Endometrial microvascular endothelial cells (primary cell): ENCODE results near the gene PHEX. TPM values are rescaled to one million over a fixed set of nuclear protein-coding genes. Genes with fewer than 3 reads are reported as not detected.

Experiments
- in situ Hi-C: cut with HindIII; loops from 2 replicates; pipeline ENCODE4 v1.10.0; 2017; ENCODE audit warnings: low sequenced_read_pairs, low pct_unique_long_range_greater_than_20kb; ENCODE audit errors: inconsistent ontology term
- total RNA-seq: library from RNA; depleted of rRNA; stranded (reverse); fragments of >200 nt; gene quantifications from one replicate; pipeline ENCODE4 v1.2.3, GENCODE V29; 2015; ENCODE audit errors: inconsistent ontology term

PHEX gene
- total RNA-seq, 1 donor from 2014 or later = under 0.01 TPM

- in situ Hi-C loops = no loop called here
Observed at GRCh38 chrX:22037911-22038537, 5.9 kb downstream of the PHEX start.

- in situ Hi-C loops = no loop called here
Observed at GRCh38 chrX:22039541-22039940, 7.4 kb downstream of the PHEX start.

GRCh38 chrX:22040184-22040583 lies 8.1 kb downstream of the PHEX start:
- in situ Hi-C loops = no loop called here

GRCh38 chrX:22041907-22042530 lies 9.9 kb downstream of the PHEX start:
- in situ Hi-C loops = no loop called here

- in situ Hi-C loops = no loop called here
Observed at GRCh38 chrX:22043872-22044271, 11.7 kb downstream of the PHEX start.

- in situ Hi-C loops = no loop called here
Observed at GRCh38 chrX:22047468-22047867, 15.3 kb downstream of the PHEX start.

GRCh38 chrX:22053481-22053880 lies 21.4 kb downstream of the PHEX start:
- in situ Hi-C loops = no loop called here

- in situ Hi-C loops = no loop called here
Observed at GRCh38 chrX:22056235-22056634, 24.1 kb downstream of the PHEX start.

GRCh38 chrX:22057667-22058066 lies 25.5 kb downstream of the PHEX start:
- in situ Hi-C loops = no loop called here

GRCh38 chrX:22059775-22060174 lies 27.6 kb downstream of the PHEX start:
- in situ Hi-C loops = no loop called here

GRCh38 chrX:22060415-22061280 lies 28.5 kb downstream of the PHEX start:
- in situ Hi-C loops = no loop called here

- in situ Hi-C loops = no loop called here
Observed at GRCh38 chrX:22063284-22063683, 31.2 kb downstream of the PHEX start.

- in situ Hi-C loops = no loop called here
Observed at GRCh38 chrX:22069586-22069985, 37.5 kb downstream of the PHEX start.

- in situ Hi-C loops = no loop called here
Observed at GRCh38 chrX:22073928-22074327, 41.8 kb downstream of the PHEX start.

- in situ Hi-C loops = no loop called here
Observed at GRCh38 chrX:22078117-22078516, 46.0 kb downstream of the PHEX start.

- in situ Hi-C loops = no loop called here
Observed at GRCh38 chrX:22081475-22082092, 49.5 kb downstream of the PHEX start.

GRCh38 chrX:22086003-22086402 lies 53.9 kb downstream of the PHEX start:
- in situ Hi-C loops = no loop called here

GRCh38 chrX:22087011-22087557 lies 55.0 kb downstream of the PHEX start:
- in situ Hi-C loops = no loop called here

- in situ Hi-C loops = no loop called here
Observed at GRCh38 chrX:22088326-22088725, 56.2 kb downstream of the PHEX start.
